ENCODE results near the gene ATP10A.

The ATP10A gene

DNA sequence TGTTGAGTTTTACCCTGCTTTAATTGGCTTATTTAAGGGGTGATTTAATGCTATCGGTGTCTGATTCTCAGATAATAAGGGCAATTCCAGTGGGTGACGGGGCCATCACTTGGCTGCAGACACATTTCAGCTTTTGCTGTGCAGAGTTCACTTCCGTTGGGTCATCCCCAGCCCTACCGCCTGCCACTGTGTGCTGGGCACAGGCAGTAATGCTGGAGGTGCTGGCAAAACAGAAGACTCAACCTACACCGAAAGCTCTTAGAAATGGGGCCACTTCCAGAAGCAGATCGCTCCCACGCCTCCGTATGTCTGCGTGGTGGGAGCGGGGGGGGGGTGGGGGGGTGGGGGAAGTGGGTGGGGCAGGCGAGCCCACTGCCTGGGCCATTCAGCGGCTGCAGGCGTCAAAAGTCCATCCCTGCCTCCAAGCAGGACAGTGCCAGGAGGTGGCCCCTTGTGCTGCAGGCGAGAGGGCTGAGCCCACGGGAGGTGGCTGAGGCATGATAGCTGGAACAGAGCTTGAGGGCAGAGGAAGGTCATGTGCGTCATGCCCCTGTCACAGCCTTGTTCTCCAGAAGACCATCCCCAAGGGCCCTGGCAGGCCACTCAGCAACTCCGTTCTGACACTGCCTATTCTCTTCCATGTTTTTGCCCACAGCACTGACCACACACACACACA, 128.3 kb downstream of the ATP10A start:
- DNase-seq, result no peak

DNA sequence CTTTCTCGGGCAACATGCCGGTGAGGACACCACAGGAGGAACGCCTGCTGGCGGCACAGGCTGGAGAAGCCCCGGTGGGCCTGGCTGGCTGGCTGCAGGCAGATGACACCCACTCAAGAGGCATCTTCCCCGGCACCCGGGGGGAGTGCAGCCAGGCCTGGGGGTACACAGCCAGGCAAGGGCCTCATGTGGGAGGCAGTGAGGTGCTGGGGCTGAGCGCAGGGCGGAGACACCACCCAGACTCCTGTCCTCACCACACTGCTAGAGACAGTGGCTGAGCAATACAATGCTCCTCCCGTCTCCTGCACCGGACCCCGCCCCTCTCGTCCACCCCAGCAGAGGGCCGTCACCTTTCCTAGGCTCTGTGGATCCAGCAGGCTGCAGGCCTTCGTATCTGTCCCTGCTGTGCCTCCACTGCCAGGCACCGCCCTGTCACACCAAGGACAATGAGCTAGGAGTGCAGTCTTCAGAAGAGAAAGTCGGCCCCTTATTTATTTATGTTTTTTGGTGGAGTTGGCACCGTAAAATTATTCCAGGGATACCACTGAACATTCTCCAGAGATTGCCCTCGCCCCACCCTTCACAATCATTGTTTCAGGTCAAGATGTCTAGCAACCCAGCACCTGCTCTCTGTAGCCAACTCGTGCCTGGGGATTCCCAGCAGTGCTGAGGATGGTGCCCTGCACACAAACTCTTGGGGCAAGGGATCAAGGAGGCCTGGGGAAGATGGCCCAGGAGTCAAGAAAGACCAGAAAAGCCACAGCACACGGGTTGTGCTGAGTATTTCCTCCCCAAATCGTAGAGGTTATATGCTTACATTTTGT, 129.1 kb downstream of the ATP10A start:
- no peak for DNase-seq

DNA sequence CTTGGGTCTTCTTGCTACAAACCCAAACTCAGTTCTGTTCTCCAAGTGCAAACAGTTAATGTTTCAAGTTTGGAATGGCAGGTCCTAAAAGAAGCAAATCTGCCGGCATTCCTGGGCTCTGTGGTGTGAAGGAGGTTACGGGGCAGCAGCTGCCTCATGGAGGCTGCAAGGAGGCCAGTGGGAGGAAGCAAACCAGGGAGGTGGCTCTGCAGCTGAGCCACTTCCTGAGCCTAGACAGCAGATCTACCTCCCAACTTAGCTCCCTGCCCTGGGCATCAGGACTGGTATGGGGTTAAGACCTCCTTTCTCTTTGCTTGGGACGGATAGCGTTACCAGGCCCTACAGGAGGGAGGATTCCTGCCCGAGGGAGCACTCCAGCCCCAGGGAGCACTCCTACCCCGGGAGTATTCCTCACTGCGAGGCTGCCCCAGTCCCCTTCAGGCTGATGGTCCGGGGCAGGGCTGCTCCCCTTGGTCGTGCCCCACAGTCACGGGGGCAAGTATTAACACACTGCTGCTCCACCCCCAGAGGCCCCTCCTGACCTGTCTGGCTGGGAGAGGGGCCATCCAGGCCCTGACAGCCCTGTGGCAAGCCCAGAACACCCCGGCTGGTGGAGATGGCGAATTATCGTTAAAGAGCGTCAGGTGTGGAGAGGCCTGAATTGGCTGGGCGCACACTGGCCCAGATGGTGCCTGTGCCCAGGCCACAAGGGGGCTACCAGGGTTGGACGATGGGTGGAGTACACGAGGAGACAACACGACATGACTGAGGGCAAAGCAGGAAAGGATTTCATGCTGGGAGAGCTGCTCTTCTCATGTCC, 129.9 kb downstream of the ATP10A start:
- no peak for DNase-seq

DNA sequence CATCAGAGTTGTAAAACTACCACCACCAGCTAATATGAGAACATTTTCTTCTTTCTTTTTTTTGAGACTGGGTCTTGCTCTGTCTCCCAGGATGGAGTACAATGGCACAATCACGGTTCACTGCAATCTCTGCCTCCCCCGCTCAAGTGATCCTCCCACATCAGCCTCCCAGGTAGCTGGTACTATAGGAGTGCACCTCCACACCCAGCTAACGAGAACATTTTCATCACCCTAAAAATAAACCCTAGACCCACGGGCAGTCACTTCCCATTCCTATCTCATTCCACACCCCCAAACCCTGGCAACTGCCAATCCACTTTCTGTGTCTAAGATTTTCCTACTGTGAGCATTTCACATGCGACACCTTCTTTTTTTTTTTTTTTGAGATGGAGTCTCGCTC, 130.9 kb downstream of the ATP10A start:
- no peak for DNase-seq

DNA sequence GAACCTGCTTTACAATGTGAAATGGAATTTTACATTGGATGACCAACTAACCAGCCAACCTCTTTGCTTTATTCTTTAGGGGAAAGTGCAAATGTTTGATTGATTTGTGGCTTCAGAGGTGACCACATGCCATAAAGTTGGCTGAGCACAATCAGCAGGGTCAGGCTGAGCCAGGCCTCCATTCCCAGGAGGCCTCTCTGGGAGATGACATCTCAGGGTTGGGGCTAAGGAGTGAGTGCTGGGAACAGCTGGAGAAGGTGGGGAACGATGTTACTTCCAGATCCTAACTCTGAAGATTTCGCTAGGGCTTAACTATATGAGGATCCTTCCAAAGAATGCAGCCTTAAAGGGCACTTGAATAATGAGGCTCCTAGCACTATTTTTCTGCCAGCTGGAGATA, 131.7 kb downstream of the ATP10A start:
- DNase-seq, result no peak

DNA sequence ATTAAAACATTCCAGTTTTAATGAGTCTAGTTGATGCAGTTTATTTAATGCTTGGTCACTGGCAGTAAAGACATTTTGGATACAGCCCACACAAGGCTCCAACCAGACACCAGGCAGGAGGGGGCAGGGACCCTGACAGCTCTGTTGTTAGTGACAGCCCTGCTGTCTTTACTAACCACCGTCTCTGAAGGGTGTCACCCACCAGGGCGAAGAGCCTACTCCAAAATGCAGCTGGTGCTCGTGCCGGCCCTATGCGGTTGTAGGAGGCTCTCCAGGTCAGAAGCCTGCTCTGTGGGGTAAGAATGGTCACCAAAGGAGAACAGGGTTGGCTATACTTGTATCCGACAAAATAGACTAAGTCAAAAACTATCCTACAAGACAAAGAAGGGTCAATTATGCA, 132.2 kb downstream of the ATP10A start:
- DNase-seq, result no peak

DNA sequence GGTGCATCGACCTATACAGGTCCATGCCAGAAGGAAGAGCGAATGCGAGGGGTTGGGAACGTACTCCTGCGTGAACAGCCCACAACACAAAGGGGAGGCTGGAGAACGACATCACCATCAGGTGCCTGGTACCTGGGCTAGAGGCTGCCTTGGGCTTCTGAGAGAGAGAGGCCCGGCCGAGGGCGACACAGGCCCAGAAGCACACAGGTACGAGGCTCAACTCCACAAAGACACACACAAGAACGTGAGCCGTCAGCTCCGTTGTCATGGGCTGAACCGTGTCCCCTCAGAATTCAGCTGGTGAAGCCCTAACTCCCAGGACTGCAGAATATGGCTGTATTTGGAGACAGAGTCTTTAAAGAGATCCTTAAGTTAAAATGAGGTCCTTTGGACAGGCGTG, 134.3 kb downstream of the ATP10A start:
- DNase-seq, result no peak

DNA sequence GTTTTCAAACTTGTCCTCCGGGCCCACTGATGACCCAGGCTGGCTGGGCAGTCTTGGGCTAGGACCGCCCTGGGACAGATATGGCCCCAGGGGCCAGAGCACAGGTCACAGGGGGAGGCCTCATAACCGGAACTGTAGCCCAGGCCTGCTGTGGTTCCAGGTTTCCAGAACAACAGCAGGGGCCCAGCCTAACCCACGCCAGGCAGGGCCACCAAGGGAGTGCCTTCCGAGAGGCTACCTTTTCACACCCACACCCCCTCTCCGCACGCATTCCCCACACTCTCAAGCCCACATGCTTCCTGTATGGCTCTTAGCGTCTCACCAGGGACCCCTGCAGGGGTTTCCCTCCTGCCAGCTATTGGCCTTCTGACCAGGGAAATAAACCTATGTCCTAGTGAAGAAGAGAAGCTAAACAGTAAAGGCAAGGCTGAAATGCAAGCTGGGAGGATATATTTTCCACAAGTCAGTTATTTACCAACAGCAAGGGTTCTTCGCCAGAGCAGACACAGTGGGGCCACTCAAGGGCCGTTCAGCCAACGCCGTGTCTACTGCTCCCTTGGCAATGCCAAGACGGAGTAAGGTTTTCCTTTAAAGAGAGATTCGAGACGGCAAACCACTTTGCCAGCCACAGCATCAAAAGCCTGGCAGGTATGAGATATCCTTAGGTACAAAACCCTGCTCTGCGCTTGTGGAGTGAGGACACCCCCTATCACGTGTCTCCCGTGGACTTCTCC, 135.1 kb downstream of the ATP10A start:
- no peak for DNase-seq

DNA sequence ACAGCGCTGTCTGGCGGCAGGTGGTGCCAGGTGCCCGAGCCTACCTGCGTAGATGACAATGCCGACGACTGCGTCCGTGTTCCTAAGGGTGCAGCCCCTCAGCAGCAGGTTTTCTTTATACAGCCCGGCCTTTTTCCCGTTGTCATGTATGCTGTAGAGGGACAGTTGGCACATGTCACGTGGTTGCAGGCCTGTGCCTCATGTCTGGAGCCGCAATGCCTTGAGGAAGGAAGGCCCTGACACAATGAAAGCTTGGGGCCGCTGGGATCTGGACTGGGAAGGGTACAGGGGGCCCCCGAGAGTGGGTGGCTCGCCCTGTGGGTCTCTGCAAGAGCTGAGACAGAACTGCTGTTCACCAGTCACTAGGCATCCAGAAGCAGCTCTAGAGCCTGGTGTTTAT, 136.0 kb downstream of the ATP10A start:
- no peak for DNase-seq

DNA sequence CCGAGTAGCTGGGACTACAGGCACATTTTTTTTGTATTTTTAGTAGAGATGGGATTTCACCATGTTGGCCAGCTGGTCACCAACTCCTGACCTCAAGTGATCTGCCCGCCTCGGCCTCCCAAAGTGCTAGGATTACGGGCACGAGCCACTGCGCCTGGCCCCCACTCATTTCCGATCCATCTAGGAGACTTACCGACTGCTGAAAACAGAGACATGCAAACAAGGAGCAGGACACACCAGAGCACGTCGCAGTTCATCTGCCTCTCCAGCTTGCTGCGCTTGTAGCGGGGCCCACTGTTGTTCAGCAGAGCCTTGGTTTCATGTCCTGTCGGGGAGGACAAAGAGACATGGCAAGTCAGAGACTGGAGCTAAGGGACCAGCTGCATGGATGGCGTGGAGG, 137.4 kb downstream of the ATP10A start:
- no peak for DNase-seq

DNA sequence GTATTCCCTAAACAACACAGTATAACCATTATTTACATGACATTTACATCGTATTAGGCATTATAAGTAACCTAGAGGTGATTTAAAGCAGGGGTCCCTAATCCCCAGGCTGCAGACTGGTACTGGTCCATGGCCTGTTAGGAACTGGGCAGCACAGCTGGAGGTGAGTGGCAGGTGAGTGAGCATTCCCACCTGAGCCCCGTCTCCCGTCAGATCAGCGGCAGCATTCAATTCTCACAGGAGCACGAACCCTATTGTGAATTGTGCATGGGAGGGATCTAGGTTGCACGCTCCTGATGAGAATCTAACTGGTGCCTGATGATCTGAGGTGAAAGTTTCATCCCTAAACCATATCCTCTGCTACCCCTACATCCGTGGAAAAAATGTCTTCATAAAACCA, 138.2 kb downstream of the ATP10A start:
- no peak for DNase-seq

DNA sequence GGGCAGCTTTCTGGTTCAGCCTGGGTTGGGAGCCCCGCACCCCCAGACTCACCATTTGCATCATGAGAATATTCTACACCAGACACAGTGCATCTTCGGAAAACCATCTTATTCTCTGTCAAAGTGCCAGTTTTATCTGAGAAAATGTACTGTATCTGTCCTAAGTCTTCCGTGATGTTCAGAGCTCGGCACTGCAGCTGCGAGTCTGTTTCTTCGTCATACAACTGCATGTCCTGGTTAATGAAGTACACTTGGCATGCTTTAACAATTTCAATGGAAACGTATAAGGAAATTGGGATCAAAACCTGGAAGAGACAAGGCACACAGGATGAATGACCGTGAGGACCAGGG, 141.5 kb downstream of the ATP10A start:
- no peak for DNase-seq

DNA sequence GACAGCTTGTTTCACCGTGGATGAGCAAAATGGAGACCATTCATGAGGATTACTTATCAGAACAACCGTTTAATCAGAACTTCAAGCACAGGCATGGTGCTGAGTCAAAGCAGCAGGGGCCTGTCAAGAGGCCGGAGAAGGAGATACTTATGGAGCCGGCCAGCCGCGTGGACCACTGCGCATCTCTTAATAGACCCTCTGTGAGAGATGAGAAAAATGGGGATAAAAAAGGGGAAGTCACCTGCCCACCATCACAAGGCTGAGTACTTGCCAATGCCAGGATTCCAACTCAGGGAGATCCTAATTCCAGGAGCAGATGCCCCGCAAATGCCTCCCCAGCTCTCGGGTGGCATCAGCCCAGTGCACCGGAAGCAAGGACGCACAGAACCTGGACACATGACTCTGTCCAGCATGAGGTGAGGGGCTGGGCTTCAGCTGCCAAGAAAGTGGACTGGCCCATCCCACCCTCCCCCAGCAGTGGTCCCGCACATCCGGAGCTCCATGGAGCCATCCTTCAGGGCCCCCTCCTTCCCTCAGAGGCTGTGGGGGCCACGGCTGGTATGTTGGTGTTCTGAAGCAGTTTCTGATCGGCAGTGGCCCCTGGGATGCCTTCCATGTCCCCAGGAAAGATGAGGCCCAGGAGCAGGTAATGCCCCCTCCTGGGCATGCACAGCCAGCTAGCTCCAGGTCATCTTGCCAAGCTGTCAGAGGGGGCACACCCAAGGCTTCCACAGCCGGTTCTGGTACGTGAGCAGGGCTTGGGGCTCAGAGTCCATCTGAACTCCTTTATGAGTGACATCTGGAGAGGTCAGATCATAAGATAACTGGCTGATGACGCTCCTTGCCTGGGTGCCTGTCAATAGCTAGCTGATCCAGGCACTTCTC, 143.8 kb downstream of the ATP10A start:
- DNase-seq, result no peak

DNA sequence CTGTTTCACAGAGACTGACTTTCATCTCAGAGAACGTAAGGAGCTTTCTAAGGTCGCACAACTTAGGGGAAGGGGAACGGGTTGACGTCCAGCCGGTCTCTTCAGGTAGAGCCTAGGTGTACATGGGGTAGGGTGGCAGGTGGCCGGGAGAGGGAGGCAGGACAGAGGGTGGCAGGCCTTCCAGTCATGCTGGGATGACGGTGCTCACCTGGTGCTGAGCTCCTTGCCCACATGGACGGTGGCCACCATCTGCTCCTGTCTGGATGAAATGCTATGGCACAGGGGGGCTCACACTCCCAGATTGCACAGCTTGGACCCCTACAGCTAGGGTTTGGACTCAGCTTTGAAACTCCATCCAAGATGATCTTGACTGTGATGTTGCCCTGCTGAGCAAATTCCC, 144.5 kb downstream of the ATP10A start:
- no peak for DNase-seq

DNA sequence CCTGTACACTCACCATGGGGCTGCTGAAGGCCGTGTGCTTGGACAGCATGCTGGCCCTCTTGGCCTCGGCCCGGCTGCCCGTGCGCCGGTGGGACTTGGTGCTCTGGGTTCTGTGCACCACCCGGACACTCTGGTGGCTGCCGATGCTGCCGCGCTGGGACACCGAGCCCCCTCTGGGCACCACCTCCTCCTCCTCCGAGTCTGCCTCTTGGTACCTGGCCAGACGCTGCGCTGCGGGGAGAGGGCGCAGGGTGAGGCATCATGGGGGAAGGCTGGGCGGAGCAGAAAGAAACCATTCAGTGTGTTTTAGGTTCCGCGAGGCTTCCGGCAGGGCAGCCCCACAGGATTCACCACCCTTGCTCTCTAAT, 145.0 kb downstream of the ATP10A start:
- no peak for DNase-seq

DNA sequence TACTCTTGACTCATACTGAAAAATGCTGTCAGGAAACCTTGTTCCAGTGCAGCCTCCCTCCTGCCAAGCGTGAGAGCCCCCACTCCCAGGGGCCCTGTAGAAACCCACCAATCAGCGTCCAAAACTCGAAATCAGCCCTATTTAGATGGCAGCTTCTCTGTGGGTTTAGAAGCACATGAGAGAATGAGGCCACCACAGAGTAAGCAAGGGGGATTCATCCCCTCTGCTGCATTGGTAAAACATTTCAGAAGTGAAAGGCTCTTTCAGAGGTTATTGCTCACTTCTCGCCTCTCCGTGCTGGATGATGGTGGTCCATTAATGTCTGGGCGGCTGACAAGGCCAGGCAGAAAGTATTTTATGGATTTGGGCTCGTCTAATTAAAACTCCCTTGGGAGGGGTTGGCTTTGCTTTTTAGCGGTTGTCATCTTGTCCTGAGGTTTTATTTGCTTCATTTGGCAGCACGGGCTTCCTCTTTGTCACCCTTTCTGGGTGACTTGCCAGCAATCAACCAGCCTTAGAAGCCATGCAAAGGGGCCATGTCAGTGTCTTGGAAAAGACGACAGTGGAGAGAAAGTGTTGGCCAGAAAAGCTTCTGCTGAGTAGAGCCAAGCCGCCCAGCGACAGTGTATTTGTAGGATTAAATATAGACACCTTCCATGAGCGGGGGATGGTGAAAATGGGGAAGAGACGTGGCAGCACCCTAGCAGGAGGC, 145.5 kb downstream of the ATP10A start:
- DNase-seq, result no peak

DNA sequence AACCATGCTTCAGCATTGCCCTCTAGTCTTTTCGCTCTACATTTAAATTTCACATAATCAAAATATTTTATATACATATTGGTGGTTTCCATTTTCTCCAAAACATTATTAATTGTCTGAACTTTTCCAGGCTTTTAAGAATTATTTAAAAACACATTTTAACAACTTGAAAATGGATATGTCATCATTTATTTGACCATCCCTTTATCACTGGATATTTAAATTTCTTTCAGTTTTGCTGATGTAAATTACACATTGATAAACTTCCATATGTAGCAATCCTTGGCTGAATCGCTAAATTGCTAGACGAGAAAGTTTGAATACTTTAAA, 146.0 kb downstream of the ATP10A start:
- no peak for DNase-seq

DNA sequence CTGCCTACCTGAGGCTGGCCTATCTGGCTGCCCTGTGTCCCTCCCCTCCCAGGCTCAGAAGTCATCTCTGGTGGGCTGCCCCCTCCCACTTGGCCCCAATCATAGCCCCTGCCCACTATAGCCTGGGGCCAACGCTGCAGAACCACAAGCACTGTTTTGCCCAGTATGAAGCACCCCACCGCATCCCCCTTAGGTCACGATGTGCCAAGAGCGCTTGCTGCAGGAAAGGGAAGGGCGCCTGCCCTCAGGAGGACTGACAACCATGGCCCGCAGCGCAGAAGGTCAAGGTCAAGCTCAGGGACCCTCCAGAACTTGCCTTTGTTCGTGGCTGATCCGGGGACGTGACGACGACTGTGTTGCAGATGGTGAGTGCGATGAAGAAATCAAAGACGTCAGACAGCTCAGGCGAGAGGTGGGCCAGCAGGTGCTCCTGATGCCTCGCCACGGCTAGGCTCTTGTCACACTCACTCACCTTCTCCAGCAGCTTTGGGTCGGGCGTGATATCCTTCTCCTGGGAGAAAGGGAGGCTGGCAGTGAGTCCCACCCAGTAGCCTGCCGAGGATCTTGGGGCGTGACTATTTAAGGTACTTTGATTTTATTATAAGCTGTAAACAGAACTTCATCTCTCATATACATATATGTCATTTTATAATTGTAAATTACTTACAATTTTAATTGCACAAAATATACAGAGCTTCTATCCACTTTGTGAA, 146.6 kb downstream of the ATP10A start:
- no peak for DNase-seq

DNA sequence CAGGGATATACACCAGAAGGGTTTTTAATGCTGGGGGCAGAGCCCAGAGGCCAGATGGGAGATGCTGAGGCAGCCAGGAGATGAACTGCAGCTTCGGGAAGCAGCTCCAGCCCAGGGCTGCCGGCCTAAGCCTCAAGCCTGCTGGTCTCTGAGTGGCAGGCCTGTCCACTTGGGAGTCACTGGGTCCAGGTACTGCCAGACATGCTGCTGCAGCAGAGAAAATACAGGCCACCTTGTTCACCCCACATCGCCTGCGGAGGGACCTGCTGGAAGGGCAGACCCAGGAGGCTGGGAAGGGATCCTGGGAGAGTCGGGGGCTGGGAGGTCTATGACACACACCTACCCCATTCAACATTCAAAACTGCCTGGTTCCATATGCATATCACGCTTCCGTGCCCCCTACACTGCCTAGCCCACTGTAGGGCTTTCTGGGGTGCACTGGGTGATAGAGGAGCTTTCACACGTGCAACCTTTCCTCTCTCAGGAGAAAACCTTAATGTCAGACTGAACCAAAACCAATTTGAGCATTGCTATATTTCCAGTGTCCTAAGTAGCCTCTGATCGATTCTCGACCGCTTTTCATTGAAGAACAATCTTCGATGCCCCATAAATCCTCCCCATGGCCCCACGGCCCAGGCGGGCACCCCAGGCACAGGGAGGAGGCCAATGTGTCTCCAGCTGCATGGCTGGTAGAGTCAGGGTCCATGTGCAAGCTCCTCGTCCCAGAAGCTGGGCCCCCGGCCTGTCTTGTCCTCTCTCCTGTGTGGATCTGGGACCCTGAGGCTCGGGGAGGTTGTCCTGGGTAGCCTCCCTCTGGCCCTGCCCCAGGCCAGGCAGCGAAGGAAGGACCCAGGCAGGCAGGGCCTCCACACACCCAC, 147.4 kb downstream of the ATP10A start:
- no peak for DNase-seq

DNA sequence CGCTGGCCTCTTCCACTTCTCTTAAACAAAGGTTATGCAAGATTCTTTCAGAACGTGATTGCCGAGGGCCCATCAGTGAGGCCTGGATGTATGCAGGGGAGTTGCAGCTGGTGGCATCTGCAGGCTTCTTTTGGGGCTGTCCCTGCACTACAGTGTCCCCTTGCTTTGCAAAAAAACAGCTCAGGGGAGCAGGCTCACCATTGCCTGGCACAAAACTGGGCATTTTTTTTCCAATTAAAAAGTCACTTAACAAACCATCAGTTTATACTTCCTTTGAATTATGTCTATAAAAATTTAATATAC, 148.6 kb downstream of the ATP10A start:
- DNase-seq, result no peak

Measured in stimulated activated CD4-positive, alpha-beta T cell treated with anti-CD3 and anti-CD28 coated beads, Interleukin-4, amount 100 ng/mL, for 24 hours (primary cell).